ENCODE measurements around the gene ALAD. TPM values are rescaled to one million over a fixed set of nuclear protein-coding genes. Genes with fewer than 3 reads are reported as not detected.

The ALAD gene
- total and polyA plus RNA-seq, 2 of the 13 experiments (the other 11 are each of a cell fraction or from before 2014, with no cell fraction given): 21.8 to 30.1 TPM

GRCh38 chr9:113401027-113401792, at the start of gene ALAD (continued):
- TF ChIP-seq ZNF770 (CRISPR knock-in tag; IDR thresholded peaks at IDR 0.05): no peak
- no peak for TF ChIP-seq ZBTB7A (CRISPR knock-in tag; IDR thresholded peaks at IDR 0.05)
- TF ChIP-seq ARID4A (CRISPR knock-in tag; IDR thresholded peaks at IDR 0.05; ENCODE audit: borderline replicate concordance): peak; percentile 91
- TF ChIP-seq MED8 (CRISPR knock-in tag; IDR thresholded peaks at IDR 0.05; ENCODE audit: insufficient replicate concordance): no peak
- no peak; the same call in 1 of the 2 replicates for TF ChIP-seq MTF2 (CRISPR knock-in tag; IDR thresholded peaks at IDR 0.05; ENCODE audit: borderline replicate concordance)
- TF ChIP-seq REL (CRISPR knock-in tag; conservative IDR thresholded peaks at IDR 0.05): no peak
- no peak for TF ChIP-seq TIGD3 (CRISPR knock-in tag; IDR thresholded peaks at IDR 0.05; ENCODE audit: borderline replicate concordance)
- TF ChIP-seq, protein P1, sequence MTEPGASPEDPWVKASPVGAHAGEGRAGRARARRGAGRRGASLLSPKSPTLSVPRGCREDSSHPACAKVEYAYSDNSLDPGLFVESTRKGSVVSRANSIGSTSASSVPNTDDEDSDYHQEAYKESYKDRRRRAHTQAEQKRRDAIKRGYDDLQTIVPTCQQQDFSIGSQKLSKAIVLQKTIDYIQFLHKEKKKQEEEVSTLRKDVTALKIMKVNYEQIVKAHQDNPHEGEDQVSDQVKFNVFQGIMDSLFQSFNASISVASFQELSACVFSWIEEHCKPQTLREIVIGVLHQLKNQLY (CRISPR knock-in tag; IDR thresholded peaks at IDR 0.05): peak; percentile 26; the same call in 1 of the 2 replicates
- no peak for TF ChIP-seq CENPX (CRISPR knock-in tag; IDR thresholded peaks at IDR 0.05)
- TF ChIP-seq ZNF775 (CRISPR knock-in tag; IDR thresholded peaks at IDR 0.05; ENCODE audit: borderline replicate concordance): no peak; the same call in 1 of the 2 replicates
- 0 out of 2 replicates have a peak, but pooled peaks have one; percentile 14 for TF ChIP-seq SNAPC5 (CRISPR knock-in tag; IDR thresholded peaks at IDR 0.05; ENCODE audit: borderline replicate concordance)
- TF ChIP-seq PAF1 (CRISPR knock-in tag; IDR thresholded peaks at IDR 0.05): no peak
- TF ChIP-seq ZNF644 (CRISPR knock-in tag; IDR thresholded peaks at IDR 0.05; ENCODE audit: low read depth): no peak
- TF ChIP-seq CBX5 (CRISPR knock-in tag; IDR thresholded peaks at IDR 0.05; ENCODE audit: borderline replicate concordance): peak; percentile 75; the same call in 1 of the 2 replicates
- no peak for TF ChIP-seq HDAC6 (IDR thresholded peaks at IDR 0.05; ENCODE audit: low read depth, low read length)
- TF ChIP-seq, protein P2, sequence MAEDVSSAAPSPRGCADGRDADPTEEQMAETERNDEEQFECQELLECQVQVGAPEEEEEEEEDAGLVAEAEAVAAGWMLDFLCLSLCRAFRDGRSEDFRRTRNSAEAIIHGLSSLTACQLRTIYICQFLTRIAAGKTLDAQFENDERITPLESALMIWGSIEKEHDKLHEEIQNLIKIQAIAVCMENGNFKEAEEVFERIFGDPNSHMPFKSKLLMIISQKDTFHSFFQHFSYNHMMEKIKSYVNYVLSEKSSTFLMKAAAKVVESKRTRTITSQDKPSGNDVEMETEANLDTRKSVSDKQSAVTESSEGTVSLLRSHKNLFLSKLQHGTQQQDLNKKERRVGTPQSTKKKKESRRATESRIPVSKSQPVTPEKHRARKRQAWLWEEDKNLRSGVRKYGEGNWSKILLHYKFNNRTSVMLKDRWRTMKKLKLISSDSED (CRISPR knock-in tag; IDR thresholded peaks at IDR 0.05): no peak
- TF ChIP-seq RBAK (CRISPR knock-in tag; IDR thresholded peaks at IDR 0.05): no peak
- peak; percentile 84 for TF ChIP-seq ZMYM4 (CRISPR knock-in tag; IDR thresholded peaks at IDR 0.05)
- TF ChIP-seq SIN3B (IDR thresholded peaks at IDR 0.05; ENCODE audit: low read length): no peak

Measured in HepG2 (cell line).